SK-N-SH (cell line): Measurements from ENCODE around the gene CRB1.

Experiments
- FOXM1 ChIP-seq: IDR thresholded peaks from 2 replicates; pipeline ENCODE4 v1.4.0; 2012; ENCODE audit warnings: low read depth, mild to moderate bottlenecking
- RCOR1 ChIP-seq: fragments of 150-350 bp; IDR thresholded peaks from 2 replicates; pipeline ENCODE4 v1.6.1; 2017; ENCODE audit warnings: antibody characterized with exemption, low read length
- SIN3A ChIP-seq: IDR thresholded peaks from 2 replicates; pipeline ENCODE4 v1.6.1; 2012; ENCODE audit warnings: low read depth, mild to moderate bottlenecking, low read length, moderate library complexity, borderline replicate concordance
- SMC3 ChIP-seq: IDR thresholded peaks from 2 replicates; pipeline ENCODE4 v1.6.1; 2012; ENCODE audit warnings: low read depth, low read length, improper control_type of control experiment
- TAF1 ChIP-seq: IDR thresholded peaks from 2 replicates; pipeline ENCODE4 v1.6.1; 2012; ENCODE audit warnings: low read depth, mild to moderate bottlenecking, low read length, moderate library complexity, borderline replicate concordance
- TF ChIP-seq, protein P1 (sequence below): IDR thresholded peaks from 2 replicates; pipeline ENCODE4 v1.4.0; 2012; ENCODE audit warnings: low read depth
- TF ChIP-seq, protein P2 (sequence below): fragments of 200-600 bp; sonication (generic); IDR thresholded peaks from 2 replicates; pipeline ENCODE4 v1.6.1; 2017; ENCODE audit warnings: antibody characterized with exemption, mild to moderate bottlenecking, moderate library complexity

DNA sequence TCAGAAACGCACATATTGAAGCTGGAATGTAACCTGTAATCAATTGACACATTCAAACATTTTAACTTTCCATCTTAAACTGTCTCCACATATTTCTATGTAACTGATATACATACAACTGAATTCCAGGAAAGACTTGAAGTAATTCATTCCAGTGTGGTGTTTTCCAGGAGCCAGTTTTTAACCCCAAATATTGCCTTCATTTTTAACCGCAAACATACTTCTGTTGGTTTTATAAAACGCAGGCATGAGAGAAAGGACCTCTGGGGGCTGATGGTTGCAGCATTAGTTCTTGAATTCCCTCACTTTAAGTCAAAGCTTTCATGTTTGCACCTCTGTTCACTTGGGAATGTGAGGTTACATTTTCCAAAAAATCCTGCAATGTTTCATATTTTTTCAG, 204.1 kb downstream of the CRB1 start:
- TF ChIP-seq RCOR1 (no peak), TAF1 (no peak), SIN3A (no peak), FOXM1 (no peak), SMC3 (no peak)
- TF ChIP-seq, protein P1, sequence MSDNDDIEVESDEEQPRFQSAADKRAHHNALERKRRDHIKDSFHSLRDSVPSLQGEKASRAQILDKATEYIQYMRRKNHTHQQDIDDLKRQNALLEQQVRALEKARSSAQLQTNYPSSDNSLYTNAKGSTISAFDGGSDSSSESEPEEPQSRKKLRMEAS, result no peak
- TF ChIP-seq, protein P2, sequence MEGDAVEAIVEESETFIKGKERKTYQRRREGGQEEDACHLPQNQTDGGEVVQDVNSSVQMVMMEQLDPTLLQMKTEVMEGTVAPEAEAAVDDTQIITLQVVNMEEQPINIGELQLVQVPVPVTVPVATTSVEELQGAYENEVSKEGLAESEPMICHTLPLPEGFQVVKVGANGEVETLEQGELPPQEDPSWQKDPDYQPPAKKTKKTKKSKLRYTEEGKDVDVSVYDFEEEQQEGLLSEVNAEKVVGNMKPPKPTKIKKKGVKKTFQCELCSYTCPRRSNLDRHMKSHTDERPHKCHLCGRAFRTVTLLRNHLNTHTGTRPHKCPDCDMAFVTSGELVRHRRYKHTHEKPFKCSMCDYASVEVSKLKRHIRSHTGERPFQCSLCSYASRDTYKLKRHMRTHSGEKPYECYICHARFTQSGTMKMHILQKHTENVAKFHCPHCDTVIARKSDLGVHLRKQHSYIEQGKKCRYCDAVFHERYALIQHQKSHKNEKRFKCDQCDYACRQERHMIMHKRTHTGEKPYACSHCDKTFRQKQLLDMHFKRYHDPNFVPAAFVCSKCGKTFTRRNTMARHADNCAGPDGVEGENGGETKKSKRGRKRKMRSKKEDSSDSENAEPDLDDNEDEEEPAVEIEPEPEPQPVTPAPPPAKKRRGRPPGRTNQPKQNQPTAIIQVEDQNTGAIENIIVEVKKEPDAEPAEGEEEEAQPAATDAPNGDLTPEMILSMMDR, result no peak
